ENCODE data around the gene EML6. TPM values are rescaled to one million over a fixed set of nuclear protein-coding genes. Genes with fewer than 3 reads are reported as not detected.
A peak's percentile ranks its signal among the peaks of the same experiment; 100 is the strongest.

The EML6 gene
- total RNA-seq, 2 donors from 2014 or later = 0.46 to 10.7 TPM

DNA sequence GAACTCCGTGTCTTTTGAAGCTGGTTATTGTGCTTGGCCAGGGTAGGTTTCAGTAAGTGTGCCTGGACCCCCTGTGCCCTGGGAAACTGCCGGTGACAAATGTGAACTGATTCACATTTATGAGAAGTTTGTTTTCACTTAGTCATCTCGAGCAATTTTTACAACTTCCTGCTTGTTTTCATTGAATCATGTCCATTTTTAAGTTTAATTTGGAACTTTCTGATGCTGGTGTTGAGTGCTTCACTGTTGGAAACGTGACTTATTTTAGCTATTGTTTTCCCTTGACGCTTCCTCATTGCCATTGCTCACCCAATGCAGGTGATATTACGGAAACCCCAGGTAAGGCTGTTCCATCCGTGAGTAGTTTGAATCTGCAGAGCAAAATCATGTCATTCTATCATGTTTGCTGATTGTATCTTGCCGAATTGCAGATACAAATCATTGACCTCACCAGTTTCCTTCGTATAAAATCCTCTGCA is 229.6 kb downstream of the EML6 start:
- Histone ChIP-seq H3K4me1 (replicated peaks) (peaks cover 11% of the 10 kb centered on the region), H3K27ac (peak overlapping the region; percentile 21 to 68), H3K4me3 (no peak overlapping the region), H3K36me3 (no peaks in the 10 kb centered on the region), H3K27me3 (replicated peaks; ENCODE audit: insufficient read depth) (no peaks in the 10 kb centered on the region), H3K9me3 (no peaks in the 10 kb centered on the region)
- intact Hi-C loops (cut with DNase I) = no loop called here
- TF ChIP-seq POLR2A (IDR thresholded peaks at IDR 0.05) (no peak), POLR2AphosphoS5 (IDR thresholded peaks at IDR 0.05) (peak; percentile 87)
- WGBS = 23% methylated on average over 9 of the region's 9 CpGs
- DNase-seq (ENCODE audit: low spot score) = peak; percentile 57

DNA sequence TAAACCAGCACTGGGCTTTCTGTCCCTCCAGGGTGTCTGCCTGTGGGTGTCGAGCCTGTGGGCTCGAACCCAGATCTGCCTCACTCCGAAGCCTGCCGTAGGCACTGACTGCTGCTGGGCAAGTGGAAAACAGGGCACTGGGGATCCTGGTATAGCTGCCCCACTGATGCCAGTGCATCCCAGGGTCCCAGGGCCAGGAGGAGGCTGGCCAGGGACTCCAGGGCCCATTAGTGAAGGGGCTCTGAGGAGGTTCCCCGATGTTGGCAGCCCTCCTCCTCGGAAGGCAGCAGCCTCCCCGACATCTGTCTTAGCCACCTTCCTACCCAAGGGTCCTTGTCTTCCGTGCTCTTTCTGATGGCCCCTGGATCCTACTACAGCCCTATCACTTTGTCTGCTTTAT is 230.7 kb downstream of the EML6 start:
- no peak for DNase-seq (ENCODE audit: low spot score)
- Histone ChIP-seq H3K27ac (peak overlapping the region in 1 of 2 donors; percentile 68), H3K27me3 (replicated peaks; ENCODE audit: insufficient read depth) (no peaks in the 10 kb centered on the region), H3K4me1 (replicated peaks) (peaks cover 11% of the 10 kb centered on the region), H3K4me3 (no peak overlapping the region), H3K9me3 (no peaks in the 10 kb centered on the region), H3K36me3 (no peaks in the 10 kb centered on the region)
- 93% methylated on average over 8 of the region's 8 CpGs for WGBS
- no peak for TF ChIP-seq POLR2A (IDR thresholded peaks at IDR 0.05)
- TF ChIP-seq, protein P1, sequence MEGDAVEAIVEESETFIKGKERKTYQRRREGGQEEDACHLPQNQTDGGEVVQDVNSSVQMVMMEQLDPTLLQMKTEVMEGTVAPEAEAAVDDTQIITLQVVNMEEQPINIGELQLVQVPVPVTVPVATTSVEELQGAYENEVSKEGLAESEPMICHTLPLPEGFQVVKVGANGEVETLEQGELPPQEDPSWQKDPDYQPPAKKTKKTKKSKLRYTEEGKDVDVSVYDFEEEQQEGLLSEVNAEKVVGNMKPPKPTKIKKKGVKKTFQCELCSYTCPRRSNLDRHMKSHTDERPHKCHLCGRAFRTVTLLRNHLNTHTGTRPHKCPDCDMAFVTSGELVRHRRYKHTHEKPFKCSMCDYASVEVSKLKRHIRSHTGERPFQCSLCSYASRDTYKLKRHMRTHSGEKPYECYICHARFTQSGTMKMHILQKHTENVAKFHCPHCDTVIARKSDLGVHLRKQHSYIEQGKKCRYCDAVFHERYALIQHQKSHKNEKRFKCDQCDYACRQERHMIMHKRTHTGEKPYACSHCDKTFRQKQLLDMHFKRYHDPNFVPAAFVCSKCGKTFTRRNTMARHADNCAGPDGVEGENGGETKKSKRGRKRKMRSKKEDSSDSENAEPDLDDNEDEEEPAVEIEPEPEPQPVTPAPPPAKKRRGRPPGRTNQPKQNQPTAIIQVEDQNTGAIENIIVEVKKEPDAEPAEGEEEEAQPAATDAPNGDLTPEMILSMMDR (IDR thresholded peaks at IDR 0.05) = no peak
- no peak for TF ChIP-seq POLR2AphosphoS5 (IDR thresholded peaks at IDR 0.05)
- intact Hi-C loops (cut with DNase I) = no loop called here

DNA sequence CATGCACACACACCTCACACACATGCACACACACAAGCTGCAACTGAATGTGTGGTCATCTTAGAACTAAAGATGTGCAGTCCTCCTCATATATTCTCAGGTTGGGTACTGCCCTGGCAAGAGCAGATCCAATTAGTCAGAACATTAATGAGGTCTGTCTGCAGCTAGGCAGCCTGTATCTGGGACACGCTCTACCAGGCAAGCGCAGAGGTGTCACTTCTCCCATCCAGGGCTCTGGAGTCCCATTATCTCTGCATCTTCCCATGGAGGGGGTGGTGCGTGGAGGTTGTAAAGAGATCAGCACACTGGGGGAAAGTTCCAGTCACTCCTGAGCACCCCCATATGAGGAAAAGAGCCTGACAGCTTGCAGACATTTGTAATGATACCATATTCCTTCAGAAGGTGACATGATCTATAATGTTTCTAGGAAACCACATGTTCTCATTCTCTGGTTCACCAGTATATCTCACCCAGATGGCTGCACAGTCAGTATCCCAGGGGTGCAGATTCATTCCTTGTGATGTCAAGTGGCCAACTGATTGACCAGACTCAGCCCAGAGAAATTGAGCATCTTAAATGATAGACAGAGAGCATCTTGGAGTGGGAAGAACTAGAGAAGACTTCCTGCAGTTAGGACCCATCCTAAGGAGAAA is 231.4 kb downstream of the EML6 start:
- Histone ChIP-seq H3K36me3 (no peaks in the 10 kb centered on the region), H3K4me3 (no peak overlapping the region), H3K27me3 (replicated peaks; ENCODE audit: insufficient read depth) (no peaks in the 10 kb centered on the region), H3K27ac (no peak overlapping the region), H3K9me3 (no peaks in the 10 kb centered on the region), H3K4me1 (replicated peaks) (peaks cover 11% of the 10 kb centered on the region)
- DNase-seq (ENCODE audit: low spot score) = no peak
- TF ChIP-seq POLR2AphosphoS5 (IDR thresholded peaks at IDR 0.05) = no peak
- TF ChIP-seq POLR2A (IDR thresholded peaks at IDR 0.05) = no peak
- TF ChIP-seq, protein P1 (IDR thresholded peaks at IDR 0.05) = no peak
- intact Hi-C loops (cut with DNase I) = no loop called here
- 95% methylated on average over 3 of the region's 3 CpGs for WGBS

DNA sequence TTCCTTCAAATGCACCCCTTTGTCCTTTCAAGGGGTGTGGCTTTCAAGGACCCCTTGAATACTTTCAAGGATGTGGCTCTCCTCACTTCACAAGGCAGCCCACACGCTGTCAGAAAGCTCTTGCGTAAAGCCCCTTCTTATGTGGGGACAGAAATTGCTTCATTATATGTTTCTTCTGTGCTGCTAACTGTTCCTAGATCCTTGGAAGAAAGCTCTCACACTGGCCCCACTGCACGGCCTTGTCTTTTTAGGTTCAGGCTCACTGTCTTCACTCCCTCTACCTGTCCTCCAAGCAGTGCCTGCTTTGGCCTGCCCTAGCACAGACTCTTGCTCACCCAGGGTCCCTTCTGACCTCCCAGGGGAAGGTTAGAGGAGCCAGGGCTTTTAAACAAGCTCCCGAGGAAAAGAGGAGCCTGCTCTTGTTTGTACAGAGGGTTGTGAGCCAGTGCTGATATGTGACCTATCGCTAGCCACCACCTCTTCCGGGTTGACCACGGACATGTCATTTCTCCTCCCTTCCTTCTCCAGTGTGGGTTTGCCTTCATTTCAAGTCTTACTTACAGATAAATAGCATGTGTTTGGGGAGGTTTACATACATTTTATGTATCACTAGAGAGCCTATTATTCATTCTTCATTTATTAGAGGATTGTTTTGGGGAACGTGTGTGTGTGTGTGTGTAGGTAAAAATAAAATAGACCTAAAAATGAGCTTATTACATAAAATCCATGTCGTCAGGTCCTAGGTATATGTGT is 232.1 kb downstream of the EML6 start:
- WGBS = 69% methylated on average over 9 of the region's 9 CpGs
- no peak for TF ChIP-seq POLR2AphosphoS5 (IDR thresholded peaks at IDR 0.05)
- no peak for TF ChIP-seq POLR2A (IDR thresholded peaks at IDR 0.05)
- TF ChIP-seq, protein P1 (IDR thresholded peaks at IDR 0.05) = no peak
- no peaks in the 10 kb centered on the region for H3K36me3 ChIP-seq
- H3K27ac ChIP-seq = peak overlapping the region in 1 of 2 donors; percentile 39
- H3K27me3 ChIP-seq (replicated peaks; ENCODE audit: insufficient read depth) = no peaks in the 10 kb centered on the region
- no peak overlapping the region for H3K4me3 ChIP-seq
- H3K4me1 ChIP-seq (replicated peaks) = peaks cover 11% of the 10 kb centered on the region
- no peak for DNase-seq (ENCODE audit: low spot score)
- intact Hi-C loops (cut with DNase I) = no loop called here
- H3K9me3 ChIP-seq = no peaks in the 10 kb centered on the region

DNA sequence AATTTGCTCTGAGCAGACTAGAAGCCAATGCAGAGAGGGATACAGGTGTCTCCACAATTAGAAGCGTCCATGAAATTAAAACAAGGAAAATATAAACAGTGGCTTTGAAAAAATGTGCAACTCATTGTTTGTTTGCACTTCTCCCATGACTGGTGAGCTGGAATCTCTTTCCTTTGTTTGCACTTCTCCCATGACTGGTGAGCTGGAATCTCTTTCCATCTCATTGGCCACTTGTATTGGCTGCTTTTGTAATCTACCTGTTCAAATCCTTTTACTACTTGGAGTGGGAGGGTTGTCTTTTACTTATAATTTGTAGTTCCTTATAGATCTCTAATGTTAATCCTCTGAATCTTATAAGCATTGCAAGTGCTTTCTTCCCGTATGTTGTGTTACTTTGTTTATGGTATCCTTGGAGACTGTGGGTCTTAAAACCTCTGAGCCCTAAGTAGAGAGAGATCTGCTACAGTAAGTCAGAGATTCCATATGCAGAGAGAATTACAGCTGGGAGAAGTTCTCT is 232.7 kb downstream of the EML6 start:
- WGBS = 48% methylated on average over 2 of the region's 2 CpGs
- H3K4me1 ChIP-seq (replicated peaks) = peaks cover 11% of the 10 kb centered on the region
- TF ChIP-seq POLR2AphosphoS5 (IDR thresholded peaks at IDR 0.05) = peak; percentile 66
- no peak for TF ChIP-seq POLR2A (IDR thresholded peaks at IDR 0.05)
- TF ChIP-seq, protein P1 (IDR thresholded peaks at IDR 0.05) = no peak
- intact Hi-C loops (cut with DNase I) = no loop called here
- peak; percentile 33 for DNase-seq (ENCODE audit: low spot score)
- H3K4me3 ChIP-seq = no peak overlapping the region
- H3K36me3 ChIP-seq = no peaks in the 10 kb centered on the region
- H3K9me3 ChIP-seq = no peaks in the 10 kb centered on the region
- peak overlapping the region; percentile 24 to 39 for H3K27ac ChIP-seq
- H3K27me3 ChIP-seq (replicated peaks; ENCODE audit: insufficient read depth) = no peaks in the 10 kb centered on the region
